ENCODE data around the gene SHROOM3. TPM values are rescaled to one million over a fixed set of nuclear protein-coding genes. Genes with fewer than 3 reads are reported as not detected.

SHROOM3 gene
- total and polyA plus RNA-seq, 2 of the 13 experiments (the other 11 are each of a cell fraction or from before 2014, with no cell fraction given), result 0.01 TPM; not detected in 1

- CTCF ChIA-PET (ENCODE audit: low intra/inter-chr PET ratio, low total read pairs), result no interaction called here
Measured at GRCh38 chr4:76651616-76652015, 216.6 kb downstream of the SHROOM3 start.

GRCh38 chr4:76652389-76652788, 217.4 kb downstream of the SHROOM3 start:
- Histone ChIP-seq H3K27me3 (ENCODE audit: control insufficient read depth in 1 of 2, insufficient read depth in 2 of 2, low read length in 2 of 2) (no peaks in the 10 kb centered on the region), H3K79me2 (ENCODE audit: insufficient read depth, low read length) (no peaks in the 10 kb centered on the region), H3K4me2 (ENCODE audit: low read depth, low read length) (no peak overlapping the region), H3K4me1 (ENCODE audit: insufficient read depth, low read length) (no peaks in the 10 kb centered on the region), H3K9me3 (ENCODE audit: low read length) (no peaks in the 10 kb centered on the region), H3K4me3 (replicated peaks in 1 of 3; ENCODE audit: insufficient read depth in 1 of 3, low read depth in 2 of 3, low read length in 3 of 3) (no peak overlapping the region), H2AFZ (ENCODE audit: low read length) (no peak overlapping the region), H3K9ac (ENCODE audit: insufficient read depth, low read depth, low read length) (no peak overlapping the region), H4K20me1 (ENCODE audit: insufficient read depth, low read length) (no peaks in the 10 kb centered on the region), H3K36me3 (replicated peaks in 1 of 2; ENCODE audit: control insufficient read depth in 1 of 2, insufficient read depth in 2 of 2, low read length in 2 of 2) (no peaks in the 10 kb centered on the region), H3K27ac (ENCODE audit: extremely low read length, insufficient read depth, low read length) (no peak overlapping the region)
- in situ Hi-C loops (cut with HindIII; ENCODE audit: extremely low pct_ligation_motif_present, low pct_unique_long_range_greater_than_20kb) (no loop called here), intact Hi-C loops (cut with micrococcal nuclease; ENCODE audit: unreplicated experiment) (no loop called here)
- BruUV-seq (replicated peaks), result no TSS peak
- WGBS (ENCODE audit: low lambda C conversion rate), result 0% methylated on average over 1 of the region's 1 CpG
- DNase-seq (ENCODE audit: low spot score), result no peak
- ChIA-PET CTCF (ENCODE audit: low intra/inter-chr PET ratio, low total read pairs) (no interaction called here), POLR2A (no interaction called here)
- TF ChIP-seq KLF12 (CRISPR knock-in tag; IDR thresholded peaks at IDR 0.05; ENCODE audit: borderline replicate concordance) (no peak), LRRFIP1 (CRISPR knock-in tag; conservative IDR thresholded peaks at IDR 0.05) (no peak), GTF3A (CRISPR knock-in tag; conservative IDR thresholded peaks at IDR 0.05) (no peak), ZBTB20 (CRISPR knock-in tag; IDR thresholded peaks at IDR 0.05; ENCODE audit: borderline replicate concordance, low read depth) (no peak)
- no peak for ATAC-seq
- no peak for FAIRE-seq

More at GRCh38 chr4:76651616-76652015, 216.6 kb downstream of the SHROOM3 start:
- no peak overlapping the region for H3K4me2 ChIP-seq (ENCODE audit: low read depth, low read length)
- no peaks in the 10 kb centered on the region for H3K9me3 ChIP-seq (ENCODE audit: low read length)
- H4K20me1 ChIP-seq (ENCODE audit: insufficient read depth, low read length), result no peaks in the 10 kb centered on the region
- H2AFZ ChIP-seq (ENCODE audit: low read length), result no peak overlapping the region
- no peaks in the 10 kb centered on the region for H3K79me2 ChIP-seq (ENCODE audit: insufficient read depth, low read length)
- intact Hi-C loops (cut with micrococcal nuclease; ENCODE audit: unreplicated experiment) (no loop called here), in situ Hi-C loops (cut with HindIII; ENCODE audit: extremely low pct_ligation_motif_present, low pct_unique_long_range_greater_than_20kb) (no loop called here)
- FAIRE-seq, result no peak
- no peak overlapping the region for H3K9ac ChIP-seq (ENCODE audit: insufficient read depth, low read depth, low read length)
- TF ChIP-seq ZKSCAN1 (IDR thresholded peaks at IDR 0.05; ENCODE audit: low read length) (no peak), PITX1 (CRISPR knock-in tag; IDR thresholded peaks at IDR 0.05) (no peak), ZNF710 (CRISPR knock-in tag; IDR thresholded peaks at IDR 0.05; ENCODE audit: borderline replicate concordance) (no peak), PHF8 (CRISPR knock-in tag; IDR thresholded peaks at IDR 0.05) (no peak), ZNF788 (CRISPR knock-in tag; IDR thresholded peaks at IDR 0.05; ENCODE audit: borderline replicate concordance) (no peak), ZNF552 (CRISPR knock-in tag; IDR thresholded peaks at IDR 0.05; ENCODE audit: borderline replicate concordance) (no peak), SP1 (IDR thresholded peaks at IDR 0.05) (no peak), SP1 (CRISPR knock-in tag; IDR thresholded peaks at IDR 0.05) (no peak)
- BruUV-seq (replicated peaks), result no TSS peak
- 3% methylated on average over 2 of the region's 2 CpGs for WGBS (ENCODE audit: low lambda C conversion rate)
- no peak overlapping the region for H3K4me3 ChIP-seq (replicated peaks in 1 of 3; ENCODE audit: insufficient read depth in 1 of 3, low read depth in 2 of 3, low read length in 3 of 3)
- POLR2A ChIA-PET, result no interaction called here
- no peak for ATAC-seq
- no peaks in the 10 kb centered on the region for H3K4me1 ChIP-seq (ENCODE audit: insufficient read depth, low read length)
- no peak overlapping the region for H3K27ac ChIP-seq (ENCODE audit: extremely low read length, insufficient read depth, low read length)
- no peak for DNase-seq (ENCODE audit: low spot score)
- H3K27me3 ChIP-seq (ENCODE audit: control insufficient read depth in 1 of 2, insufficient read depth in 2 of 2, low read length in 2 of 2), result no peaks in the 10 kb centered on the region
- H3K36me3 ChIP-seq (replicated peaks in 1 of 2; ENCODE audit: control insufficient read depth in 1 of 2, insufficient read depth in 2 of 2, low read length in 2 of 2), result no peaks in the 10 kb centered on the region

All from HepG2 (cell line).